Right lobe of liver (tissue), 4 donors: ENCODE results near the gene SARS1.

Experiments used
- CTCF ChIP-seq, 4 donors: fragments of 200-600 bp in 3 of 4; fragments of 450-650 bp in 1 of 4; IDR thresholded peaks; one replicate each; pipeline versions ENCODE4 v1.5.1 to v1.8.0; 2016 to 2022; ENCODE audit warnings: antibody characterized with exemption in 4 of 4, mild to moderate bottlenecking in 2 of 4
- POLR2A ChIP-seq: fragments of 450-650 bp; IDR thresholded peaks from one replicate; pipeline ENCODE4 v1.6.1; 2017; ENCODE audit warnings: antibody characterized with exemption, mild to moderate bottlenecking
- donor health status: DM: no; HTN: no; CAD: no.
- donor health status: DM: no; HTN: no; CAD: no.
- donor health status: DM: no; HTN: yes; CAD: no.

GRCh38 chr1:109181085-109181806, 32.5 kb upstream of the SARS1 start:
- TF ChIP-seq CTCF (IDR thresholded peaks at IDR 0.05) (no peak), POLR2A (no peak)
